Measurements from ENCODE around the gene NPTN.
"Not testable (repeated sequence)": the region's sequence is repeated elsewhere in the genome, so short reads cannot be mapped to it uniquely, and the experiment has no call there.

The NPTN gene

GRCh38 chr15:73600413-73601335, 32.5 kb downstream of the NPTN start:
- DNase-seq = no peak

- no peak for DNase-seq
Observed at GRCh38 chr15:73599934-73600333, 33.3 kb downstream of the NPTN start.

GRCh38 chr15:73598530-73599160, 34.5 kb downstream of the NPTN start:
- no peak for DNase-seq

GRCh38 chr15:73597036-73597638, 36.1 kb downstream of the NPTN start:
- no peak for DNase-seq

GRCh38 chr15:73596174-73596573, 37.0 kb downstream of the NPTN start:
- DNase-seq = no peak

GRCh38 chr15:73594109-73594508, 39.1 kb downstream of the NPTN start:
- no peak for DNase-seq

GRCh38 chr15:73593304-73594074, 39.7 kb downstream of the NPTN start:
- no peak for DNase-seq

GRCh38 chr15:73590263-73590662, 42.9 kb downstream of the NPTN start:
- no peak for DNase-seq

GRCh38 chr15:73589766-73590165, 43.4 kb downstream of the NPTN start:
- no peak for DNase-seq

GRCh38 chr15:73585871-73586654, 47.1 kb downstream of the NPTN start:
- DNase-seq = no peak

- DNase-seq = no peak
Observed at GRCh38 chr15:73584699-73585420, 48.3 kb downstream of the NPTN start.

- no peak for DNase-seq
Observed at GRCh38 chr15:73583544-73583943, 49.6 kb downstream of the NPTN start.

GRCh38 chr15:73582851-73583379, 50.3 kb downstream of the NPTN start:
- no peak for DNase-seq

GRCh38 chr15:73578026-73578425, 55.2 kb downstream of the NPTN start:
- DNase-seq = no peak

- DNase-seq = not testable (repeated sequence)
Observed at GRCh38 chr15:73577593-73577992, 55.6 kb downstream of the NPTN start.

GRCh38 chr15:73575636-73576247, 57.4 kb downstream of the NPTN start:
- DNase-seq = no peak

- no peak for DNase-seq
Observed at GRCh38 chr15:73573572-73573971, 59.6 kb downstream of the NPTN start.

GRCh38 chr15:73573037-73573436, 60.2 kb downstream of the NPTN start:
- DNase-seq = no peak

- no peak for DNase-seq
Observed at GRCh38 chr15:73572296-73572695, 60.9 kb downstream of the NPTN start.

- no peak for DNase-seq
Observed at GRCh38 chr15:73571346-73571745, 61.8 kb downstream of the NPTN start.

Measured in NCI-H2227 treated with DMSO at 0.1 percent for 48 hours (cell line).